ENCODE measurements around the gene IGDCC3.
"Not testable (repeated sequence)": the region's sequence is repeated elsewhere in the genome, so short reads cannot be mapped to it uniquely, and the experiment has no call there.

The IGDCC3 gene

DNA sequence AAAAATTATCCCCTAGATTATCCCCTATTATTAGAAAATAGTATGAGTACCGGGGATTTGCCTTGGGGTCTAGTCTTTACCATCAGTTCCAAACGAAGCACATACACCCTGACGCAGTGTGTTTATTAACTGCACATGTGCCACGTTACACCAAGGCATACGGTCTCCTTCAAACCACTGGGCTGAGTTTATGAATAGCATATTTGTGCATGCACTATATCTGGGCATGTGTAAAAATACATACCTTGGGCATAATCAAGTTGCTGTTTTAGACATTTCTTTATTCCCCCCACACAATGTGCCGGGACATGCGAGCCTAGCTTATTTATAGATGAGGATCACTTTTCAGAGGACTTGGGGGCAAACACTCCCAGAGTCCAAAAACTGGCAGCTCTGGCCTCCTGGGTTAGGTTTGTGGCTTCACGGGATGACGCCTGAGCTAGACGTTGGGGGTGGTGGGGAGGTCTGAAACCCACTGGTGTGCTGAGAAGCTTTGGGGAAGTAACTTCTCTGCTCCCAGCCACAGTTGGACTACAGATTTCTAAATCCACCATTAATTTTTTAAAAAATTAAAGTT is 28.7 kb upstream of the IGDCC3 start:
- no peak for DNase-seq (ENCODE audit: low read depth)

DNA sequence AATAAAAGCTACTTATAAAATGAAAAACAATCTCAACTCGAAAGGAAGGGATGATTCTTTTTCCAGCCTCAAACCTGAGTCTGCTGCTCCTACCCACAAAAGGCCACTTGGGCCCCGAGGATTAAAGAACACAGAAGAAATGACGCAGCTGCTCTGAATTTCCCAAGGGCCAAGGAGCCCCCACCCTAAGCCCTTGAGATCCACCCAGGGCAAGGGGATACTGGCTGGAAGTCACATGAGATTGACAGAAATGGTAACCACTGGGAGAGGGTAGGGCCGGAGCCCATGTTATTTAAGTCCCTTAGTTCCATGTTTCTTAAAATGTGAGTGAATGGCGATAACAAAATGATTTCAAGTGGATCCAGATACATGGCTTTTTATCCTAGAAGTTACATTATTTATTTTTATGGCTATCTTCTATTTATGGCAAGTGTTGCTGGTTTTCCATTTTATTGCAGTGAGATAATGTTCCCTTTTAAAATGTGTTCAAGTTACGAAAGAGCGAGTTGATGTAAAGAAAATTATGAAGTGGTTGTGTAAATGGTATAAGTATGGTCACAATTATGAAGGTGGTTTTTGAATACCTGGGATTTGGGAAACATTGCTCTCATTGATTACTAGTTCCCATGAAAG is 28.1 kb upstream of the IGDCC3 start:
- no peak for DNase-seq (ENCODE audit: low read depth)

DNA sequence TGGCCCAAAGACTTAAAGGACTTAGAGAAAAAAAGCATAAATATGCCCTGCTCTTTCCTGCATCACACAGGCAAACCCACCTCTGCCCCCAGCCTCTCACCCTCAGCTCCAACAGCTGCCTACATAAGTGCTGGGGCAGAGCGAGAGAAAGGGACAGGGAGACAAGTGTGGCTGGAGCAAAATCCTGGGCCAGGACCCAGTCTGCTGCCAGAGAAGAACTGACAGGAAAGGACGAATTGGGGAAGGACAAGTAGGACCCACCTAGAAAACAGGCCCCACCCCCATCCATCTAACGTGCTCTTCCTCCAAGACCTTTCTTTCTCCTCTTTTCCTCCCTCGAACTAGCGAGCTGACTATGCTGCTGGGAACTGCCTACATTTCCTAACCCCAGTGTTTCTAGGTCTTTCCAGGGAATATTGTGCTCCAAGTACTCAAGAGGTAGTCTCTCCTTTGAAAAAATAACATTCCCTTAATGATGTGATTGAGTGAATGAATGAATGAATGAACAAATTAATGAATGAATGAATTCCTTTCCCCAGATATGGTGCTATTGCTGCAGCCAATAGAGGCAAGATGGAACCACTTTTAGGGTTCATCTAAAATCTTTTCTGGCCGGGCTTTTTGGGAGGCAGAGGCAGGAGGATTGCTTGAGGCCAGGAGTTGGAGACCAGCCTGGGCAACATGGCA is 26.5 kb upstream of the IGDCC3 start:
- no peak for DNase-seq (ENCODE audit: low read depth)

DNA sequence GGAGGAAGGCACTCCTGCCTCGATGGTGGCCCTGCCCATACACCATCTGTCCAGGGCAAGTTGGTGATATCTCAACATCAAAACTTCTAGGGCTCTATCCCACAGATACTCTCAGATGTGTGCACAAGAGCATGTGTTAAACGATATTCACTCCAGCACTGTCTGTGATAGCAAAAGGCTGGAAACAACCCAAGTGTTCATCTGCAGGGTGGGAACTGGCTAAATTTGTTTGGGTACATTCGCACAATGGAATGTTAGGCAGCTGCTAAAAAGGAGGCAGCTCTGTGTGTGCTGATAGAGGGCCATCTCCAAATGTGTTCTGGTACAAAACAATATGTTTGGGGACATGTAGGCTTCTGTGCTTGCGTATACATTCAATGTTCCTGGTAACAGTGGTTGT is 25.2 kb upstream of the IGDCC3 start:
- DNase-seq (ENCODE audit: low read depth): no peak

DNA sequence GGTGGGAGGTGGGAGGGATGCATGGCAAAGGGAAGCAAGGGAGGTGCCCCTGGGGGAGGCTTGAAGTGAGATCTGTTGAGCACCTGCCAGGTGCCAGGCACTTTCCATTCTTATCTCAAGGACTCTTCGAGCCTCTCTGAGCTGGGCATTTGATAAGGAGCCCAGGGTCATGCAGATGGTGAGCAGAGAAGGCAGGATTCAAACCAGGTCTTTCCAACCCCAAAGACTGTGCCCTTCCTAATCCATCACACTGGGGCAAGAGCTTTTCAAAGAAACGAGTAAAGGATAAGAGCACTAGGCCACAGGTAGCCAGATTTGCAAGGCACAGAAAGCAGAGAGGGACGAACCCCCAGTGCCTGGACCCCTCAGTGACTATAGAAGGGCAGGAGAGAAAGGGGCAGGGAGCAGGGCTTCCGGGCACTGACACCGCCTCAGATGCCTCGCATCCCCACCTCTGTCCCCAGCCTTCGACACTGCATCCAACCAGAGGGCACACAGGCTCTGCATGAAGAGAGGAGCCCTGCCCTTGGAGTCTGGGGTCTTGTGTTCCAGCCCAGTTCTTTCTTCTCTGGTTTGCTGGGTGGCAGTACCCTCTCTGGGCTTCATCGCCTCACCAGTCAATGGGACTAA is 23.9 kb upstream of the IGDCC3 start:
- DNase-seq (ENCODE audit: low read depth): no peak

DNA sequence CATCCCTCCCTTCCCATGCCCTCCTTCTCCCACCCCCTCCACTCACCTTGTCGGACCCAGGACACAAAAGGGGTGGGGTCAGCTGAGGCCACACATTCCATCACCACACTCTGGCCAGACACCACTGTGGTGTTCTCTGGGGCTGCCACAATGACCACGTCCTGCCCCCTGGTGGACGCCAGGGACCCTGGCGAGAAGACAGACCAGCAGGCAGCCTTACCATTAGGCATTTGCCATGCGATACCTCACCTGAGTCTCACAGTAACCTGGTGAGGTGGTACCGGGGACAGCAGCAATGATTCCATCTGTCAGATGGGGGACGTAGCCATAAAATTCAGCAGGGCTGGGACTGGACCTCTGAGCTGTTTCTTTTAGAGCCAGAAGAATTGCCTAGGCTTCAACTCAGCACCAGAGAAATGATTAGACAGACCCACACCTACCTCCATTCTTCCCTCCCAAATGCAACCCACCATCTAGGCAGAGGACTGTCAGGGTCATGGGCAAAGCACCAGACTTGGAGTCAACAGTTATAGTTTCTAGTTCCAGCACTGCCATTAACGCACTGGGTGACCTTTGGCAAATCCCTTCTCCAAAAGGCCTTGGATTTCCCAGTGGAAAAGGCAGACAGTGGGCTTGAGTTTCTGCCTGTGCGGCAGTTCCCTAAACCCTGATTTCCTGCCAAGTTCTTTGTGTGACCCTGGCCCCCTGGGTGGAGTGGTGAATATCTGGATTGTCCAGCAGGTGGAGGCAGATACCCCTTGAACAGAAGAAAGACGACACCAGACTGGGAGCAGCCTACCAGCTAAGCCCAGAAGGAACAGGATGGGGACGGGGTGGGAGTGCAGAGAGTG is 23.2 kb upstream of the IGDCC3 start:
- DNase-seq (ENCODE audit: low read depth): no peak

DNA sequence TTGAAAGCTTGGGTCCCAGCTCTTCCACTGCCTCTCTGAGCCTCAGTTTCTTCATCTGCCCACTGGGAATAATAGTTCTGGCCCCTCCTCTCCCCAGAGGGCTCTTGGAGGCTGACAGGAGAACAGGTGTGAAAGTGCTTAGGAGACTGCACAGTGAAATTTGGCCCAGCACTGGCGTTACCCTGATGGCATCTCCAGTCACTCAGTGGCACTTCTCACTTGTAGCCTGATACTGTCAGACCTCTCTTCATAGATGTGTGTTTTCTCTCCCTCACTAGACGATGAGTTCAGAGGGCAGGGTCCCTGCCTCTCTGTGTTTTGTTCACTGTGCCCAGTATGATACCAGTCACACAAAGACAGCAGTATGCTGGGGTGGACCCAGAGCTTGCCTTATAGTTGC is 22.2 kb upstream of the IGDCC3 start:
- no peak for DNase-seq (ENCODE audit: low read depth)

DNA sequence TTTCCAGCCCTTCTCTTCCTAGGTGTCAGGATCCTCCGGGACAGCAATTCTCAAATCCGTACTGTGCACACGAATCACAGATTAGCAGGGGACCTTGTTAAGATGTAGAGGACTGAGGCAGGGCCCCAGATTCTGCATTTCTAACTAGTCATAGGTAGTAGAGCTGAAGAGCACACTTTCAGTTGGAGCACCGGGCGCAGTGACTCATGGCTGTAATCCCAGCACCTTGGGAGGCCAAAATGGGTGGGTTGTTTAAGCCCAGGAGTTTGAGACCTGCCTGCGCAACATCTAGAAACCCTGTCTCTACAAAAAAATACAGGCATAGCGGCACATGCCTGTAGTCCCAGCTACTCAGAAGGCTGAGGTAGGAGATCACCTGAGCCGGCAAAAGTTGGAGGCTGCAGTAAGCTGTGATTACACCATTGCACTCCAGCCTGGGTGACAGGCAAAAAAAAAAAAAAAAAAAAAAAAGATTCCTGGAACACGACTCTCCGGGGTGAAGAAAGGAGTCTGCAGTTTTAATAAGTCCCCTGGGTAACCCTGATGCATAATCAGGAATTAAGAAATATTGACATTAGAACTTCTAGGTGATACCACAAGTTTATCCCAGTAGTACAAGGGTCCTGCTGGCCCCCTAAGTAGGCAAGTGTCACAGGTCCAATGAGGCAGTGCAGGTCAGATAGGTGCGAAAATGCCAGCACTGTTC is 21.4 kb upstream of the IGDCC3 start:
- no peak for DNase-seq (ENCODE audit: low read depth)

DNA sequence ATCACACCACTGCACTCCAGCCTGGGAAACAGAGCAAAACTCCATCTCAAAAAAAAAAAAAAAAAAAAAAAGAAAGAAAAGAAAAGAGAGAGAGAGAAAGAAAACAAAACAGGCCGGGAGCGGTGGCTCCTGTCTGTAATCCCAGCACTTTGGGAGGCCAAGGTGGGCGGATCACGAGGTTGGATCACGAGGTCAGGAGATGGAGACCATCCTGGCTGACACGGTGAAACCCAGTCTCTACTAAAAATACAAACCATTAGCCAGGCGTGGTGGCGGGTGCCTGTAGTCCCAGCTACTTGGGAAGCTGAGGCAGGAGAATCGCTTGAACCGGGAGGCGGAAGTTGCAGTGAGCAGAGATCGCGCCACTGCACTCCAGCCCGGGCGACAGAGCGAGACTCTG is 20.7 kb upstream of the IGDCC3 start:
- DNase-seq (ENCODE audit: low read depth): not testable (repeated sequence)

DNA sequence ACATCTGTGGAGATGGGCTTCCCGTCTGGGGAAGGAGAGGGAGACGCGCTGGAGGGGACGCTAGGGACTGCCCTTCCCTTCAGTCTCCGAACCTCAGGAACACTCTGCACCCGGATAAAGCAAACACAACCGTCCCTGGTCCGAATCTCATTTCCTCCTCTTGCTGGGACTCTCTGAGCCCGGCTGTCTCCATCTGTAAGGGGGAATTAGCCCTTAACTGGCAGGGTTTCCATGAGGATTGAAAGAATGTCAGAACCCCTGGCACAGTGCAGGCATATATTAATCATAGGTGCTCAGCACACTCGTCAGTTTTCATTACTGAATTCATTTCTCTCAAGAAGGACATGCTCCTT is 19.1 kb upstream of the IGDCC3 start:
- no peak for DNase-seq (ENCODE audit: low read depth)

DNA sequence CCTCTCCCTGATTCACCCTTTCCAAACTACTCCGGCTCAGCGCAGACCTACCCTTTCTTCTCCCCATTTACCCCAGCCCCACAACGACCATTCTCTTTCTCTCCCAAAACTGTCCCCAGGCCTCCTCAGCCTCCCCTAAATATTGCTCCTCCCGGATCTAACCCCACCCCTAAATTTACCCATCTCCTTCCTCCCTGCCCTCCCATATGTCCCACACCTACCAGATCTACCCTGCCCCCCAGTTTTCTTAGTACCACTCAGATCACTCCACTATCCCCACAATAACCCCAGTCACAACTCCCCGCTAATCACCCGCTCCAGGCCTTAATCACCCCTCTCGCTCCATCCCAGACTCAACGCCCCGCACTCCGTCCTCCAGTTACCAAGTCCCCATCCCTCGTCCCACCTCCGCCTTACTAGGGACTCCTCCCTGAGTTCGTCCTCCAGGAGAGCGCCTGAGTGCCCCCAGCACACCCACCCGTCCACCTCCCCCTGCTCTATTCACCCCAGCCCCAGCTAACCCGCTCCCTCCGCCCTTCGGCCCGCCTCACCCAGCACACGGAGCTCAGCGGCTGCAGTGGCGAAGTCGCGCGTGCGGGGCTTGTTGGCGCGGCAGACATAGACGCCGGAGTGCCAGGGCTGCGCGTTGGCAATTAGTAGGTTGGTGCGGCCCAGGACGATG is 18.6 kb upstream of the IGDCC3 start:
- DNase-seq (ENCODE audit: low read depth): no peak

DNA sequence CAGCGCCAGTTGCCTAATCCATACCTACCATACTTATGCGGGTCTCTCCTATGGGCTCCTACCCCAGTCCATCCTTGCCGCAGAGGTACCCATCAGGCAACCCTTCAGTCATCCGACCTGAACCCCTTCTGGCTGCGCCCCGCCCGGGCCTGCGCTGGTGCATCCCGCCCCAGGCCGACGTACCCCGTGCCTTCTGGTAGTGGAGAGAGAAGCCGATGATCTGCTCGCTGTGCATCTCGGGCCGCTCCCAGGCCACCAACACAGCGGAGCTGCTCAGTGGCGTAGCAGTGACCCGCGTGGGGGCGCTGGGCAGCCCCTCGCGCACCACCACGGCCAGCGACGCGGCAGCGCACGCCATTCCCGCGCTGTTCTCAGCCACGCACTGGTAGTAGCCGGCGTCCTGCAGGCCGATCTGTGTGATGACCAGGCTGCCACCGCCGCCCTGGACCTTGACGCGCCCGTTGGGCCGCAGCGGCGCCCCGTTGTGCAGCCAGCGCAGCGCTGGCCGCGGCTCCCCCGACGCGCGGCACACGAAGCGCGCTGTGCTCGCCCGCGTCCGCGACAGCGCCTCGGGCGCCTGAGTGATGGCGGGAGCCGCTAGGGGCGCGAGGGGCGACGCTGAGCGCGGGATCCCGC is 17.9 kb upstream of the IGDCC3 start:
- no peak for DNase-seq (ENCODE audit: low read depth)

DNA sequence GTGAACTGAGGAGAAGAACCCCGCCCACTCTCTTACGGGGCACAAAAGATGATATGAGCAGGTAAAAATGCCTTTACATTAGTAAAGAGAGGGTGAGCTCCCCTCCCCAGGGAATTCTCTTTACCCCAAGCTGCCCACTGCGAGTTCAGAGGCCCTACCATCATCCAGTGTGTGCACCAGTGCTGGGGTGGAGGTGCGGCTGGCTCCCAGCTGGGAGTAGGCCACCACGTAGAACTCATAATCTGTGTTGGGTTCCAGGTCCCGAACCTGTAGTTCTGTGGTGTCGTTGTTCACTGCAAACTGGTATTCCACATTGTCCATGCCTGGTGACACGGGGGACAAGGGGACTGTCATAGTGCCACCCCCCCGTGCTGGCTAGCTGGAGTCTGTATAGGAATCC is 17.1 kb upstream of the IGDCC3 start:
- DNase-seq (ENCODE audit: low read depth): no peak

DNA sequence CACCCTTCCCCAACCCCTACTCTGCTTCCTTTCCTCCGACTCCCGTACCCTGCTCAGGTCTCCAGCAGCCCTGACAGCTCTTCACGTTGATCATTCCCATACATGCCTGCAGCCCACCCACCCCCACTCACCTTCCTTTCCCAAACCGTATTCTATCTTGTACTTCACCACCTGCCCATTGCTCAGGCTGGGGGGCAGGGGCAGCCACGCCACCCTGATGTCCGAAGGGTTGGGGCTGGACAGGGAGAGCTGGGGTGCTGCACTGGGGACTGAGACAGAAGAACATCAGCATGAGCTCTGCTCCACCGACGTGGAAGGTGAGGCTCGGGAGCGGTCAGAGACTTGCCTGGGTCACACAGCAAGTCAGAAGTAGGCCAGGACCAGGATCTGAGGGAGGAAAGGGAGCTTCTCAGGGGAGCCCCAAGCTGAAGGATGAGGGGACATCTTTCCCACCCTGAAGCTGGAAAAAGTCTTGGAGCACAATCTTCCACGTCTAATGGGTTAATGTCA is 16.5 kb upstream of the IGDCC3 start:
- no peak for DNase-seq (ENCODE audit: low read depth)

DNA sequence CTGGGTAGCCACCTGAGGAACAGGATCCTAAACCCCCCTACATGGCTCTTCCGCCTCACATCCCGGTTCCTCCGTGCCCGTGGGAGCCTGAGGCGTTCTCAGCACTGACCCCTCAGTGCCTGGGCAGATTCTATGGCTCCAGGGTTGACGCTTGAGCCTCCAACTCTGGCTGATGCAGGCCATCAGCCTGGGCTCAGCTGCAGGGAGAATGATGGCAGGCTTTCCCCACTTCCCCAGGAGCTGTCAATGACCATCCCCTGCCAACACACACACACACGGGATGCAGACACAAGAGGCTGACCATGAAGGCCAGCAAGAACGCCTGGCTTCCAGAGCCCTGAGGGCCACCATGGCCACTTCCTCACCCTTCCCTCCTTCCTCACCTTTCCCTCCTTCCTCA is 15.8 kb upstream of the IGDCC3 start:
- no peak for DNase-seq (ENCODE audit: low read depth)

DNA sequence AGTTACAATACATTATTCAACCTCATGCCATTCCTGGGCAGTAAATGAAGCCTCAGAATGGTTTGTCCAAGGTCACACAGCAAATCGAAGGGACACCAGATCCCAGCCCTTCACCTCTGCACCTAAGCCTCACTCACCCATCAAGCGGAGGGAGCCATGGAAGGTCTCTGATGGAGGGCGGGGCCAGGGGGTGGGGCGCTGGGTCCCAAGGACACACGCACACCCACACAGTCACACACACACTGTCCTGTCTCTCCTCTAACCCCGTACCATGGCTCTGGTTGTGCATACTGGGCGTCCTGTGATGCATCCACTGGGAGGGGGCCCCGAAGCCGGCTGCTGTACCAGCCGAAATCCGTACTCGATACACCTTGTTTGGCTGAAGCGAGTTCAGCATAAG is 15.3 kb upstream of the IGDCC3 start:
- no peak for DNase-seq (ENCODE audit: low read depth)

DNA sequence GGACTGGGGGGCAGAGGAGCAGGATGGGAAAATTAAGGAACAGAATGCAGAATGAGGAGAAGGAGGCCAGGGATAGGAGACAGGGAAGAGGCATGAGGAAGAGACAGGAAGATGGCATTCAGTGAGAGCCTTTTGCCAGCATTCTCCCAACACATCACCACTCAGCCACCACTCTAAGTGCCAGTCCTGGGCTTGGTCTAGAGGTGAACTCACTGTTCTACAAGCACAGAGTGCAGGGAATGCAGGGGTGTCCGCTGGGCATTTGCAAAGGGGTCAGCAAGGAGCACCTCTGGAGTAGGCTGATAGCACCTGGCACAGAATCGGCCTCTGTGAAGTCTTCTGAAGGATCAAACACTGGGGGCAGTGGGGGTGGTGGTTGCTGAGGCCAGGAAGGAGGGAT is 14.6 kb upstream of the IGDCC3 start:
- no peak for DNase-seq (ENCODE audit: low read depth)

DNA sequence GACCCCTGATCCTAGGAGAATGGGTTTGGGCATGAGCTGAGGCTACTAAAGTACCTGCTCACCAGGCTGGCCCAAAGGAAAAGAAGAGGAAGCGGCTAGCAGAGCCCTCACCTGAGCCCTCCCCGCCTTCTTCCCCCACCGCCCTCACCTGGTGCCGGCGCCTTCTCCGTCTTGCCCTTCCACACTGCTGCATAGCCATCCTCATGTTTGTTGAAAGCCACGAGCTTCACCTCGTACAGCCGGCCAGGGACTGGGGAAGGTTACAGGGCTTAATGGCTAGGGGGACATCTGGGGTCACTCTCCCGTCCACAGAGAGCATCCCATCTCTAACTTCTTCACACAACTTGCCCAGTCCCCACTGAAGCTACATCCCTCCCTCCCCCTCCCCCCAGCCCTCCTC is 13.9 kb upstream of the IGDCC3 start:
- DNase-seq (ENCODE audit: low read depth): no peak

DNA sequence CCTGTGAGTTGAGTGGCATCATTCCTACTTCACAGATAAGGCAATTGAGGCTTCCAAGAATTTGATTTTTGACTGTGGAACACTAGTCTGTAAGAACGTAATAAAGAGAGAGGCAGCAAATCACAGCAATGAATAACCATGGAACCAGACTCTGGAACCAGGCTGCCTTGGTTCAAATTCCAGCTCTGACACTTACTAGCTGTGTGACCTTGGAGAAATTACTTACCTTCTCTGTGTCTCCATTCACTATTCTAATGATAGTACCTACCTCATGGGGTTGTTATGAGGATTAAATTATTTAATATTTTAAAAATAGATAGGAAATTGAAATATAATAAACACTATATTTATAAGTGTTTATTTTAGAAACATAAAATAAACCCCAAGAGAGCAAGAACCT is 12.6 kb upstream of the IGDCC3 start:
- no peak for DNase-seq (ENCODE audit: low read depth)

DNA sequence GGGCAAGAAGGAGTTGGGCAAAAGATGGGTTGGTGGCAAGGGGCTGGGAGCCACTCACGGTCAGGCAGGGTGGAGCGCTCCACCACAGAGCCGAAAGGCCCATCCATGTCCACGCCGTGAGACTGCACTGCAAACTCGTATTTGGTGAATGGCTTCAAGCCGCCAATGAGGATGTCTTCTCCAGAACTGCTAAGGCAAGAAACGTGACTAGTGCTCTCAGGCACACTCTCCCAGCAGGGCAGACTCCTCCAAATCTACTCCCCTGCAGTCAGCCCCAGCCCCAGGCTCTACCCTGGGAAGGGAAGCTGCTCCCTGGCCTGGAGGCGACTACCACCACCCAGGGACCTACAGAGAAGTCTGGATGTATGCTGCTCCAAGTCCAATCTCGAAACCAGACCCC is 11.4 kb upstream of the IGDCC3 start:
- DNase-seq (ENCODE audit: low read depth): no peak
